Panc1 (cell line): ENCODE measurements around the gene TOX3. TPM values are rescaled to one million over a fixed set of nuclear protein-coding genes. Genes with fewer than 3 reads are reported as not detected.

Experiments used
- ATAC-seq: fragments of 200-7000 bp; cut with Tn5 transposase; 2 replicates; pipeline ENCODE4 v1.9.1; 2020; ENCODE audit warnings: mild to moderate bottlenecking, moderate library complexity
- BruUV-seq: library from RNA; stranded (reverse); fragments of 400-500 nt; replicated peaks from 2 replicates; lab custom pipeline; 2021; lab: Mats Ljungman, UMichigan
- CTCF ChIA-PET: fragments of 300-600 bp; sonication (Branson Sonifier 250); formaldehyde crosslinking; loops from one replicate; lab custom pipeline; 2022; ENCODE audit warnings: antibody characterized with exemption; lab: Charles Lee
- POLR2A ChIA-PET: fragments of 300-600 bp; sonication (Branson Sonifier 250); formaldehyde crosslinking; loops from one replicate; lab custom pipeline; 2022; ENCODE audit warnings: antibody characterized with exemption; lab: Charles Lee
- DNase-seq: peaks from one replicate; pipeline ENCODE4 v3.0.0-alpha.2; 2010; ENCODE audit warnings: low read depth, low spot score
- H3K27ac ChIP-seq: 2 replicates; pipeline ENCODE4 v1.5.1; 2011; ENCODE audit warnings: mild to moderate bottlenecking, low read length, inconsistent platforms
- H3K27me3 ChIP-seq: fragments of 200-500 bp; sonication (Bioruptor generic); 2 replicates; pipeline ENCODE4 v1.6.0; 2014; ENCODE audit warnings: low read length, inconsistent platforms; ENCODE audit not compliant: control insufficient read depth, insufficient read depth
- H3K36me3 ChIP-seq: fragments of 200-500 bp; sonication (Bioruptor generic); 2 replicates; pipeline ENCODE4 v1.5.1; 2014; ENCODE audit warnings: inconsistent platforms, mild to moderate bottlenecking, low read length, moderate library complexity; ENCODE audit not compliant: control insufficient read depth, insufficient read depth
- H3K4me1 ChIP-seq: 2 replicates; pipeline ENCODE4 v1.5.1; 2011; ENCODE audit warnings: inconsistent platforms, mild to moderate bottlenecking, low read length, moderate library complexity; ENCODE audit not compliant: control insufficient read depth, insufficient read depth
- H3K4me3 ChIP-seq, 2 experiments: 2 replicates each; pipeline ENCODE4 v1.5.1; 2011 to 2012; ENCODE audit warnings: low read depth in 2 of 2, low read length in 2 of 2, mild to moderate bottlenecking in 2 of 2, inconsistent platforms in 1 of 2, moderate library complexity in 1 of 2
- H3K9me3 ChIP-seq: fragments of 200-500 bp; sonication (Bioruptor generic); 2 replicates; pipeline ENCODE4 v1.5.1; 2014; ENCODE audit warnings: low read depth, mild to moderate bottlenecking, inconsistent platforms, low read length, moderate library complexity; ENCODE audit not compliant: control insufficient read depth, insufficient read depth
- CTCF ChIP-seq: fragments of 450-650 bp; IDR thresholded peaks from 2 replicates; pipeline ENCODE4 v1.5.1; 2017; ENCODE audit warnings: mild to moderate bottlenecking
- POLR2AphosphoS5 ChIP-seq: IDR thresholded peaks from 2 replicates; pipeline ENCODE4 v1.6.1; 2012; ENCODE audit warnings: mild to moderate bottlenecking, low read depth, low read length, moderate library complexity
- REST ChIP-seq, 2 experiments: IDR thresholded peaks; 2 replicates each; pipeline ENCODE4 v1.6.1; 2011 to 2012; ENCODE audit warnings: low read depth in 2 of 2, control low read depth in 1 of 2, low read length in 1 of 2, mild to moderate bottlenecking in 1 of 2, moderate library complexity in 1 of 2; ENCODE audit not compliant: insufficient read depth in 1 of 2
- SIN3A ChIP-seq: IDR thresholded peaks from 2 replicates; pipeline ENCODE4 v1.6.1; 2012; ENCODE audit warnings: low read depth, mild to moderate bottlenecking, low read length, moderate library complexity, borderline replicate concordance; ENCODE audit not compliant: insufficient read depth
- TCF7L2 ChIP-seq: IDR thresholded peaks from 2 replicates; pipeline ENCODE4 v1.6.1; 2011; ENCODE audit warnings: mild to moderate bottlenecking, low read depth, low read length, inconsistent platforms
- in situ Hi-C: cut with HindIII; loops from 2 replicates; pipeline ENCODE4 v1.10.0; 2016; ENCODE audit warnings: low sequenced_read_pairs, low pct_unique_long_range_greater_than_20kb
- intact Hi-C: fragments of 100-400 bp; cut with micrococcal nuclease; formaldehyde crosslinking; loops from one replicate; pipeline ENCODE4 v1.10.0; 2022; ENCODE audit not compliant: unreplicated experiment
- total RNA-seq: library from RNA; stranded (reverse); gene quantifications from one replicate; pipeline ENCODE4 v1.2.1, GENCODE V29; 2021; ENCODE audit not compliant: unreplicated experiment

The TOX3 gene
- total RNA-seq, 1 experiment from 2014 or later = 3.4 TPM

GRCh38 chr16:52473096-52473495 lies 73.8 kb downstream of the TOX3 start:
- Histone ChIP-seq H3K4me3 (no peak overlapping the region), H3K4me1 (no peaks in the 10 kb centered on the region), H3K9me3 (no peaks in the 10 kb centered on the region), H3K36me3 (no peaks in the 10 kb centered on the region), H3K27ac (no peak overlapping the region), H3K27me3 (no peaks in the 10 kb centered on the region)
- in situ Hi-C loops (no loop called here), intact Hi-C loops (no loop called here)
- no TSS peak for BruUV-seq
- no peak for DNase-seq
- ChIA-PET CTCF (no interaction called here), POLR2A (no interaction called here)
- ATAC-seq = no peak
- TF ChIP-seq REST (IDR thresholded peaks at IDR 0.05; ENCODE audit: insufficient read depth in 1 of 2, low read depth in 2 of 2, low read length in 1 of 2) = no peak
- no peak for TF ChIP-seq POLR2AphosphoS5
- TF ChIP-seq CTCF = no peak
- TF ChIP-seq SIN3A = no peak
- TF ChIP-seq TCF7L2 = no peak

GRCh38 chr16:52471650-52472370 lies 75.1 kb downstream of the TOX3 start:
- no peak for TF ChIP-seq CTCF
- TF ChIP-seq REST (IDR thresholded peaks at IDR 0.05; ENCODE audit: insufficient read depth in 1 of 2, low read depth in 2 of 2, low read length in 1 of 2) = no peak
- no peak for TF ChIP-seq POLR2AphosphoS5
- no peak for TF ChIP-seq TCF7L2
- no peak for TF ChIP-seq SIN3A
- Histone ChIP-seq H3K36me3 (no peaks in the 10 kb centered on the region), H3K9me3 (no peaks in the 10 kb centered on the region), H3K4me1 (no peaks in the 10 kb centered on the region), H3K27ac (no peak overlapping the region), H3K27me3 (no peaks in the 10 kb centered on the region), H3K4me3 (no peak overlapping the region)
- ATAC-seq (no peak), DNase-seq (no peak)
- intact Hi-C loops (no loop called here), in situ Hi-C loops (no loop called here)
- CTCF ChIA-PET = no interaction called here
- no TSS peak for BruUV-seq
- POLR2A ChIA-PET = no interaction called here
